Stimulated activated effector memory CD8-positive, alpha-beta T cell treated with anti-CD3 and anti-CD28 coated beads, Interleukin-12 subunit alpha, Interleukin-12 subunit beta, amount 100 ng/mL, for 72 hours (primary cell): ENCODE data around the gene PAH.

Experiments
- ATAC-seq: fragments of 150-1000 bp; cut with Tn5 transposase; 2 replicates; pipeline ENCODE4 v1.10.0; 2021
- DNase-seq, 2 donors: peaks; one replicate each; pipeline ENCODE4 v3.0.0; 2021 to 2022; ENCODE audit warnings: low spot score in 2 of 2
- H3K27ac Mint-ChIP-seq: one replicate; pipeline ENCODE4 v1.8.0; 2022; ENCODE audit warnings: mild to moderate bottlenecking, mixed read lengths
- H3K36me3 Mint-ChIP-seq: one replicate; pipeline ENCODE4 v1.8.0; 2022; ENCODE audit warnings: mild to moderate bottlenecking, mixed read lengths
- H3K4me1 Mint-ChIP-seq: one replicate; pipeline ENCODE4 v1.8.0; 2022; ENCODE audit warnings: mixed read lengths
- H3K4me3 Mint-ChIP-seq: one replicate; pipeline ENCODE4 v1.8.0; 2022; ENCODE audit warnings: mild to moderate bottlenecking, mixed read lengths
- H3K9me3 Mint-ChIP-seq: one replicate; pipeline ENCODE4 v1.8.0; 2022; ENCODE audit warnings: mixed read lengths

PAH gene

DNA sequence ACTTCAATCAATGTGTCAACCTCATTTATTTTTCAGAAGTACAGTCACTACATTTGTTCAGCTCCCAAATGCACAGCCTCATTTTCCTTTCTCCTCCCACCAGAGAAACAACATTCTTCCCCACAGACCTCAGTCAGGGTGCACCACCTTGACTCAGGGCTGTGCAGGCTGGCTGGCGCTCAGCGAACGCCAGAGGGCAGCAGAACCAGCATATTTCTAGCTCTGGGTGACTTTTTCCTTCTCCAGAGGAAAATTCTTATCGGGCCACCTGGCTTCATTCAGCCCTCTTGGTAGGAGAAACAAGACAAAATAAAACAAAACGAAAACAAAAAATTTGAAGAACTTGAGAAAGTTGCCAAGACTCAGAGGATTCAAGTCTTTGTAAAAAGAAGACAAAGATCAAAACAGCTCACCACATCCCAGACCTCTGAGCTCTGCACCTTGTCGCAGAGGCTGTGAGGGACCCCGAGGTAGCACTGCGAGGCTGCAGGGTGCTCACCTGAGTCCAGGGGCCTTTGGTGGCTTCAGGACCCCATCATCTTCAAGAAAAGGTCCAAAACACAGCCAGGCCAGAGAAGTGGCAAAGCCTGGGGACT is 33.7 kb downstream of the PAH start:
- no peaks in the 10 kb centered on the region for H3K36me3 Mint-ChIP-seq
- no peaks in the 10 kb centered on the region for H3K4me1 Mint-ChIP-seq
- DNase-seq = peak in 1 of 2 donors; percentile 52
- no peaks in the 10 kb centered on the region for H3K9me3 Mint-ChIP-seq
- no peak overlapping the region for H3K27ac Mint-ChIP-seq
- peak; percentile 61 for ATAC-seq
- H3K4me3 Mint-ChIP-seq = no peak overlapping the region

DNA sequence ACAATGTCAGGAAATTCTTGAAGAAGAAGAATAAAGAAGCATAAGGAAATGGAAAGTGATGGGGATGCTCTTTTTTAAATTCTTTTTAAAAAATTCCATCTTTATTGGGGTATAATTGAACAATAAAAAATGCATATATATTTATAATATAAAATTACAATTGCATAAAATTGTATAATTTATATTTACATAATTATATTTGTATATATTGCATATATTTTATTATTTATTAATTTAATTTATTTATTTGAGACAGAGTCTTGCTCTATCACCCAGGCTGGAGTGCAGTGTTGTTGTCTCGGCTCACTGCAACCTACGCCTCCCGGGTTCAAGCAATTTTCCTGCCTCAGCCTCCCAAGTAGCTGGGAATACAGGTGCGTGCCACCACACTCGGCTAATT is 36.3 kb downstream of the PAH start:
- DNase-seq (no peak), ATAC-seq (no peak)
- Mint-ChIP-seq H3K4me1 (no peaks in the 10 kb centered on the region), H3K36me3 (no peaks in the 10 kb centered on the region), H3K27ac (no peak overlapping the region), H3K4me3 (no peak overlapping the region), H3K9me3 (no peaks in the 10 kb centered on the region)

DNA sequence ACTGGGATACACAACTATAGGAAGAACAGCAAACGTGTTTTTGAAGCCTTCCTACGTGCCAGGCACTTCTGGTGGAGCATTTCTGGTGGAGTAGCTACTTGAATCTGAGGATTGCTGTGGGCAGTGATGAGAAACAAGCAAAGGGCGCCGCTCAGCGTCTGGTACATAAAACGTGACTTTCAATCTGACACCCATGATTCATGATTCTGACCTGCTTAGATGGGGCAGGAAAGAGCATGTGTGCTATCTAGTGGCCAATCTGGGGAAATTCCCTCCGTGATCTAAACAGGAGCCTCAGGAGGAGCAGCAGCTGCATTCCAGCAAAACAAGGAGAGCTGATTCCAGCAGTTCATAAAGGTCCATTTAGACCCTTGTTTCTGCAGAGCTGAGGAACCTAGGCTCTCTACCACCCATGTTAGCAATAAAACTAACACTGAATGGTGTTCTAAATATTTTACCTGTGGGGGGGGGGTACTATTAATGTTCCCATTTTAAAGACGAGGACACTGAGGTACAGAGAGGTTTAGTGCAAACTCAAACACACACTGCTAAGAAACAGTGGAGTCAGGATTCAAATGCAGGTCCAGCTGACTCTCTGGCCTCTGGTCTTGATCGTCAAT is 37.8 kb downstream of the PAH start:
- ATAC-seq (peak; percentile 76), DNase-seq (no peak)
- Mint-ChIP-seq H3K4me1 (no peaks in the 10 kb centered on the region), H3K36me3 (no peaks in the 10 kb centered on the region), H3K9me3 (no peaks in the 10 kb centered on the region), H3K27ac (no peak overlapping the region), H3K4me3 (no peak overlapping the region)

DNA sequence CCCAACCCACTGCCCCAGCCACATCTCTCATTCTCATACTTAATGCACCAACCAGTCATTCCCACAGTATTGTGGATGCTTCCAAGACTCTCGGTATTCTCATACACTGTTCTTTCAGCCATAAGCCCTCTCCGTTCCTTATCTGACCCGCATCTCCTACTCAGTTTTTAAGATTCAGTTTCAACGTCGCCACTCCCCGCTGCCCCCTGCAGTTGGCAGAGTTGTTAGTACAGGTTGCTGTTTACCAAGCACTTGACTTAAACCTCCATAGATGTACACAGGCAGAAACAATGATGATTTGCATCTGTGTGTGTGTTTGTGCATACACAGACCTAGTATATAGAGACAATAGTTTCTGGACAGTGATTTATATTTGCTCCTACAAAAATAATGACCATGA is 40.2 kb downstream of the PAH start:
- DNase-seq (no peak), ATAC-seq (no peak)
- Mint-ChIP-seq H3K4me3 (no peak overlapping the region), H3K4me1 (no peaks in the 10 kb centered on the region), H3K9me3 (no peaks in the 10 kb centered on the region), H3K27ac (no peak overlapping the region), H3K36me3 (no peaks in the 10 kb centered on the region)

DNA sequence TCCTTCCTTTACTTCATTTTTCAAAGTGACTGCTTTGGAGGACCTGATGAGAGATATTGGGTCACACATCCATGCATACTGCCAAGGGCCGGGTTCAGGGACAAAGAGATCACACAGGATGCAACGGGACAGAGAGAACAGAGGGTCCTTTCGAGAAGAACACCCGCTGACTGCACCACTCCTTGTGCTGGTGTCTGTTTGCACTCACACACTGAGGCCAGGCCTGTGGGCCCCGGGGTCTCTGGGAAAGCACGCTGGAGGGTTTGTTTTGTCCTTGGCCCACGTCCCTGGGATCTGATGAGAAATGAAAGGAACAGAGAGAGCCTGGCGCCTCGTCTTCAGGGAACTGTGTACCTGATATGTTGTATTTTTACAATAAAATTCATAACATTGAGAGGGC is 42.2 kb downstream of the PAH start:
- Mint-ChIP-seq H3K4me3 (no peak overlapping the region), H3K4me1 (no peaks in the 10 kb centered on the region), H3K36me3 (no peaks in the 10 kb centered on the region), H3K27ac (no peak overlapping the region), H3K9me3 (no peaks in the 10 kb centered on the region)
- DNase-seq (no peak), ATAC-seq (no peak)

GRCh38 chr12:102873077-102873476 is 44.0 kb downstream of the PAH start:
- H3K27ac Mint-ChIP-seq = no peak overlapping the region
- no peak for DNase-seq
- no peaks in the 10 kb centered on the region for H3K9me3 Mint-ChIP-seq
- no peak for ATAC-seq
- H3K36me3 Mint-ChIP-seq = no peaks in the 10 kb centered on the region
- H3K4me1 Mint-ChIP-seq = no peaks in the 10 kb centered on the region
- no peak overlapping the region for H3K4me3 Mint-ChIP-seq

DNA sequence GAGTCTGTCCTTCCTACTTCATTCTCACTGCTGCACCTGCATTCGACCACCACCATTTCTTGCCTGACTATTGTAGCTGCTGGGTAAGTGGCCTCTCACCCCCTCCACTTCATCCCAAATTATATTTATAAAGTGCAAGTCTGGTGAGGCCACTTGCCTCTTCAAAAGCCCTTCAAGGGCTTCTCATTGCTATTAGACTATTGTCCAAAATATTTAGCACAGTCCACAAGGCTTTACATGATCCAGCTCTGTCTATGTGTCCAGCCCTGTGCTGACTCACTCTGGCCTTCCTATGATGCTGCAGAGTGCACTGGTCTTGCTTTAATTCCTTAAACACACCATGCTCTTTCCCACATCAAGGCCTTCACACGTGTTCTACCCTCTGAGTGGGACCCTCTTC is 46.0 kb downstream of the PAH start:
- no peaks in the 10 kb centered on the region for H3K9me3 Mint-ChIP-seq
- H3K27ac Mint-ChIP-seq = no peak overlapping the region
- ATAC-seq = no peak
- H3K4me3 Mint-ChIP-seq = no peak overlapping the region
- no peaks in the 10 kb centered on the region for H3K4me1 Mint-ChIP-seq
- H3K36me3 Mint-ChIP-seq = no peaks in the 10 kb centered on the region
- no peak for DNase-seq

DNA sequence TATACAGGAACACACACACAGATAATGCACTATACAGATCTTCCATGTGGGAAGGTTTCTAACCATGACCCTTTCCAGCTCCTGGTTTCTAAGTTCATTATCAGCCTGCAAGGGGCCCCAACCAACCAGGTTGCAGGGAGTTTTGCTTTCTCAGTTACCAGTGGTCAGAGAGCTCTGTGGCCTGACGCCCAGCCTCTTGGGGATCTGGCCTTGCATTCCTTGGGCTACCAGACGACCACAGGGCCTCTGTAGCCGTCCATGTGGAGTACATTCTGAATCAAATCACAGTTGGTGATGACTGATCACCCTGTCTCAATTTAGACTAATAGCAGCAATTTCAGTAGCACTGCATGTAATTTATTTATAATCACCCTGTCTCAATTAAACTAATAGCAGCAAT is 47.5 kb downstream of the PAH start:
- no peak overlapping the region for H3K27ac Mint-ChIP-seq
- H3K9me3 Mint-ChIP-seq = no peaks in the 10 kb centered on the region
- H3K36me3 Mint-ChIP-seq = no peaks in the 10 kb centered on the region
- no peaks in the 10 kb centered on the region for H3K4me1 Mint-ChIP-seq
- ATAC-seq (no peak), DNase-seq (no peak)
- no peak overlapping the region for H3K4me3 Mint-ChIP-seq

DNA sequence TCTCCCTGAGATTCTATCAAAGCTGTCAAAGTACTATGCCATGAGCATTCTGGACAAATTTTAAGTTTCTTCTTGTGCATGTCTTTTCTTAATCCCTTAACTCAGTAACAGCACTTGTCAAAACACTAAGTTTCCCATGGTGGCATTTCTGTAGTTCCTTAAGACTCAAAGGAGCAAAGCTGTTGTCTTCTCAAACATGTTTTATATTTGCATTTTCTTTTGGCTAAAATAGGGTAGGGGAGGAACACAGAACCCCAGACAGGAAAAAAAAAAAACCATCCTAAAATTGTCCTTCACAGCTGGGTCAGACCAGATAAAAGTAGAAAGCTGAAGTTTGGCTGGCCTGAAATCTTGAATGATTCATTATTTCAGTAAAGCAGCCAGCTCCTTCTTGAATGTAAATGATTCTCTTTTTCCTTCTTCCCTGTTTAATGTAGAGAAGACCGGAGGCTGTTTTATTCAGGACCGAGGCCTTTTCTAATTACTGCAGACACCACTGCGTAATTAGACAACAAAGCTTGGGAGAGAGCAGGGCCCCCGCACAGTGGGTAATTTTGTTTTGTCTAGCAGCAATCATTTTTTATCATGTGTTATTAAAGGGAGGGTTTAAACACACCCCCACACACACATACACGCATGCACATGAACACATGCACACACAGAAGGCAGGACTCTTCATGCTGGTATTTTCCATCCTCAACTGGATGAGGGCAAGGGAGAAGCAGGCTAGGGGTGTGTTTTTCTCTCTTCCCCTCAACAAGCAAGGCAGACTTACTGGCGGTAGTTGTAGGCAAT is 51.0 kb downstream of the PAH start:
- H3K4me1 Mint-ChIP-seq = no peaks in the 10 kb centered on the region
- no peak overlapping the region for H3K4me3 Mint-ChIP-seq

GRCh38 chr12:102862486-102862885 is 54.6 kb downstream of the PAH start:
- Mint-ChIP-seq H3K36me3 (no peaks in the 10 kb centered on the region), H3K9me3 (peaks cover 3% of the 10 kb centered on the region), H3K27ac (no peak overlapping the region), H3K4me1 (no peaks in the 10 kb centered on the region), H3K4me3 (no peak overlapping the region)
- ATAC-seq (no peak), DNase-seq (no peak)

More for the DNA sequence above, 51.0 kb downstream of the PAH start:
- Mint-ChIP-seq H3K9me3 (no peaks in the 10 kb centered on the region), H3K27ac (no peak overlapping the region), H3K36me3 (no peaks in the 10 kb centered on the region)
- ATAC-seq = no peak
- no peak for DNase-seq

DNA sequence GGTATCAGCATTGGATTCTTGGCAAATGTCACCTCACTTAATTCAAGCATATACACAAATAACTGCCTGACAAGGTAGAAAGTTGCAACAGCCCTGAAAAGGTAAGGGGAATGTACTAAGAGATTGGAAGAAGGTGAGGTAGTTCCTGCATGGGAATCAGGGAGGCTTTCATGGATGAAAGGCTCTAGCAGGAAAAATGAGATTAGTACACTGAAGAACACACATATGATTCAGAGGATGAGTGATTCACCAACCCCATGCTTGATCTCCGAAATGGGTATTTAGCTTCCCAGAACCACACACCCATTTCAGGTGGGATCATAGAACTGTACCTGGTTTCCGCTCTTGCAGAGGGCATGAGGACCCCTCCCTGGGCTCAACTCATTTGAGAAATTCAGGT is 65.8 kb downstream of the PAH start:
- Mint-ChIP-seq H3K9me3 (peaks cover 10% of the 10 kb centered on the region), H3K4me3 (no peak overlapping the region), H3K27ac (no peak overlapping the region), H3K4me1 (no peaks in the 10 kb centered on the region), H3K36me3 (no peaks in the 10 kb centered on the region)
- ATAC-seq (no peak), DNase-seq (no peak)

- DNase-seq = no peak
- H3K4me3 Mint-ChIP-seq = no peak overlapping the region
- ATAC-seq = no peak
- peaks cover 10% of the 10 kb centered on the region for H3K9me3 Mint-ChIP-seq
- H3K36me3 Mint-ChIP-seq = no peaks in the 10 kb centered on the region
- H3K27ac Mint-ChIP-seq = no peak overlapping the region
- H3K4me1 Mint-ChIP-seq = no peaks in the 10 kb centered on the region
Observed at GRCh38 chr12:102849722-102850447, 67.2 kb downstream of the PAH start.

- DNase-seq = no peak
- Mint-ChIP-seq H3K9me3 (peaks cover 10% of the 10 kb centered on the region), H3K4me1 (no peaks in the 10 kb centered on the region), H3K4me3 (no peak overlapping the region), H3K36me3 (no peaks in the 10 kb centered on the region), H3K27ac (no peak overlapping the region)
- ATAC-seq = no peak
Observed at GRCh38 chr12:102848832-102849231, 68.2 kb downstream of the PAH start.

DNA sequence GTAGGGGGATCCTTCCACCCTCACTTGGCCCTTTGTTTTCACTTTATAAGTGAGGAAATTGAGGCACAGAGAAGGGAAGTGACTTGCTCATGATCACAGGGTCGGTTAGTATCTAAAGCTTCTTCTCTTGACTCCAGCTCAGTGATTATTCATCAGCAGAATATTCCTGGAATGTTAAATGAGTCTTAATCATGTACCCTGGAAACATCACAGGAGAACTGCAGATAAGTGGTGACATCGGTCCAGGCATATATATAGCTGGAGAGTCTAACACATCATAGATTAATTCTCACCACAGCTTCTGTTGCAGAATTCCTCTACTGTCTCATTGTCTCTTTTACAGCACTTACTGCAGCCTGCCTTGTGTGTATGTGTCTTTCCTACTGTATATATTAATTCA is 69.9 kb downstream of the PAH start:
- Mint-ChIP-seq H3K9me3 (peaks cover 10% of the 10 kb centered on the region), H3K4me1 (no peaks in the 10 kb centered on the region)
- DNase-seq = no peak

GRCh38 chr12:102833687-102834441 is 83.2 kb downstream of the PAH start:
- Mint-ChIP-seq H3K27ac (no peak overlapping the region), H3K4me3 (no peak overlapping the region), H3K9me3 (no peaks in the 10 kb centered on the region), H3K4me1 (no peaks in the 10 kb centered on the region), H3K36me3 (no peaks in the 10 kb centered on the region)
- ATAC-seq (no peak), DNase-seq (no peak)

More for the DNA sequence above, 69.9 kb downstream of the PAH start:
- no peak for ATAC-seq
- Mint-ChIP-seq H3K27ac (no peak overlapping the region), H3K36me3 (no peaks in the 10 kb centered on the region), H3K4me3 (no peak overlapping the region)
